Spleen (tissue), 7 donors: ENCODE measurements around the gene OPCML.

Experiments used
- CTCF ChIP-seq, 11 experiments: fragments of 200-600 bp in 7 of 11; fragments of 450-650 bp in 4 of 11; sonication (generic) in 4 of 11; IDR thresholded peaks in 8 of 11; conservative IDR thresholded peaks in 3 of 11; 1 replicate in 7 of 11; 2 replicates in 4 of 11; pipeline versions ENCODE4 v1.4.0 to v1.8.0; 2016 to 2021; ENCODE audit warnings: antibody characterized with exemption in 11 of 11, inconsistent platforms in 4 of 11, mild to moderate bottlenecking in 1 of 11
- POLR2A ChIP-seq, 3 donors: fragments of 450-650 bp; IDR thresholded peaks; one replicate each; pipeline ENCODE4 v1.5.1; 2017; ENCODE audit warnings: antibody characterized with exemption in 3 of 3, mild to moderate bottlenecking in 1 of 3
- POLR2AphosphoS5 ChIP-seq, 3 donors: sonication (generic); formaldehyde crosslinking; IDR thresholded peaks; one replicate each; pipeline ENCODE4 v1.5.1; 2017; ENCODE audit warnings: antibody characterized with exemption in 3 of 3
- donor health status: DM: no; HTN: no; CAD: no; lungs with moderate emphysema.
- donor health status: DM: no; HTN: no; CAD: no.
- donor health status: DM: no; HTN: no; CAD: no.

GRCh38 chr11:132717824-132718223 is 814.5 kb downstream of the OPCML start:
- TF ChIP-seq CTCF (IDR thresholded peaks at IDR 0.05 in 8 of 11, conservative IDR thresholded peaks at IDR 0.05 in 3 of 11) (no peak), POLR2AphosphoS5 (IDR thresholded peaks at IDR 0.05) (no peak), POLR2A (IDR thresholded peaks at IDR 0.05) (no peak)
